ENCODE data around the gene RCBTB1.

DNA sequence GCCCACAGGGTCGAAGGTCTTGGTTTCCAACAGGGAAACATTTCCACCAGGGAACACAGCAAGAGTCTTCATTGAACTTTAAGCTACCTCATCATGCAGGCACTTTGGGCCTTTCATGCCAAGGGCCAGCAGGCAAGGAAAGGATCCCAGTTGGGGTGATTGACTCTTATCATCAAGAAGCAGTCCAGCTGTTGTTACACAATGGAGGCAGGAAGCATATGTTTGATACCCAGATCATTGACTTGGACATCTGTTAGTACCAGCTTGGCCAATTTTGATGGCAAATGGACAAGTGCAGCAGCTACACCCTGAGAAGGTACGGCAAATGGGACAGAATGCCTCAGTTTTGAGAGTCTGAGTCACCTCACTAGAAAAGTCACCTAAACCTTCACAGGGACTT is 10.9 kb upstream of the RCBTB1 start:
- TF ChIP-seq POLR2A (IDR thresholded peaks at IDR 0.05), result no peak
- TF ChIP-seq, protein P1, sequence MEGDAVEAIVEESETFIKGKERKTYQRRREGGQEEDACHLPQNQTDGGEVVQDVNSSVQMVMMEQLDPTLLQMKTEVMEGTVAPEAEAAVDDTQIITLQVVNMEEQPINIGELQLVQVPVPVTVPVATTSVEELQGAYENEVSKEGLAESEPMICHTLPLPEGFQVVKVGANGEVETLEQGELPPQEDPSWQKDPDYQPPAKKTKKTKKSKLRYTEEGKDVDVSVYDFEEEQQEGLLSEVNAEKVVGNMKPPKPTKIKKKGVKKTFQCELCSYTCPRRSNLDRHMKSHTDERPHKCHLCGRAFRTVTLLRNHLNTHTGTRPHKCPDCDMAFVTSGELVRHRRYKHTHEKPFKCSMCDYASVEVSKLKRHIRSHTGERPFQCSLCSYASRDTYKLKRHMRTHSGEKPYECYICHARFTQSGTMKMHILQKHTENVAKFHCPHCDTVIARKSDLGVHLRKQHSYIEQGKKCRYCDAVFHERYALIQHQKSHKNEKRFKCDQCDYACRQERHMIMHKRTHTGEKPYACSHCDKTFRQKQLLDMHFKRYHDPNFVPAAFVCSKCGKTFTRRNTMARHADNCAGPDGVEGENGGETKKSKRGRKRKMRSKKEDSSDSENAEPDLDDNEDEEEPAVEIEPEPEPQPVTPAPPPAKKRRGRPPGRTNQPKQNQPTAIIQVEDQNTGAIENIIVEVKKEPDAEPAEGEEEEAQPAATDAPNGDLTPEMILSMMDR (IDR thresholded peaks at IDR 0.05), result no peak

All from thyroid gland (tissue), 4 donors.